Psoas muscle (tissue), 8 donors: Measurements from ENCODE around the gene RAB22A. TPM values are rescaled to one million over a fixed set of nuclear protein-coding genes. Genes with fewer than 3 reads are reported as not detected.
A peak's percentile ranks its signal among the peaks of the same experiment; 100 is the strongest.

Experiments
- ATAC-seq, 4 donors: fragments of 200-7000 bp; cut with Tn5 transposase; one replicate each; pipeline ENCODE4 v1.9.1; 2020; ENCODE audit warnings: moderate library complexity in 3 of 4, mild to moderate bottlenecking in 2 of 4
- DNase-seq, 2 donors: peaks; one replicate each; pipeline ENCODE4 v3.0.0-alpha.2; 2020
- H3K27ac ChIP-seq: fragments of 200-600 bp; one replicate; pipeline ENCODE4 v1.8.0; 2022
- H3K27me3 ChIP-seq, 3 donors: fragments of 200-600 bp in 1 of 3; one replicate each; pipeline versions ENCODE4 v1.6.1 to v1.8.0; 2013 to 2022; ENCODE audit warnings: low read length in 2 of 3, mild to moderate bottlenecking in 2 of 3, moderate library complexity in 1 of 3; ENCODE audit not compliant: insufficient read depth in 3 of 3
- H3K36me3 ChIP-seq, 2 donors: fragments of 200-600 bp in 1 of 2; one replicate each; pipeline versions ENCODE4 v1.6.1 to v1.8.0; 2013 to 2022; ENCODE audit warnings: low read depth in 1 of 2, mild to moderate bottlenecking in 1 of 2, moderate library complexity in 1 of 2; ENCODE audit not compliant: insufficient read depth in 1 of 2
- H3K4me1 ChIP-seq: fragments of 200-600 bp; one replicate; pipeline ENCODE4 v1.8.0; 2022
- H3K4me3 ChIP-seq: fragments of 200-600 bp; one replicate; pipeline ENCODE4 v1.8.0; 2022; ENCODE audit warnings: mild to moderate bottlenecking
- H3K9me3 ChIP-seq: fragments of 200-600 bp; one replicate; pipeline ENCODE4 v1.8.0; 2022
- CTCF ChIP-seq: fragments of 200-600 bp; IDR thresholded peaks from one replicate; pipeline ENCODE4 v1.8.0; 2022; ENCODE audit warnings: antibody characterized with exemption
- WGBS, 3 donors: extraction: QIAGEN DNeasy Blood & Tissue Kit; methylation state at CpG; one replicate each; pipeline versions ENCODE4 v1.1.6 to v1.1.7; 2013; 5-methylcytosine and 5-hydroxymethylcytosine counted together
- intact Hi-C, 2 donors: fragments of 100-400 bp; cut with DNase I; formaldehyde crosslinking; loops; one replicate each; pipeline versions ENCODE4 v1.11.0 to v1.14.2; 2022
- polyA plus RNA-seq, 3 donors: library from polyadenylated mRNA; stranded (reverse); fragments of 200-250 nt; gene quantifications; one replicate each; pipeline ENCODE4 v1.2.3, GENCODE V29; 2013
- total RNA-seq, 4 donors: library from RNA; stranded (reverse); fragmentation: NEBNext Ultra II Directional in 2 of 4; extraction: Animal tissue kit (Norgen Biotek cat#: 25700) in 2 of 4; gene quantifications; one replicate each; pipeline versions ENCODE4 v1.2.1 to v1.2.4, GENCODE V29; 2021 to 2023
- donor health status: healthy with polysubstance abuse.
- donor health status: DM: no; HTN: no; CAD: no; lungs with moderate emphysema.
- donor health status: Bipolar disorder and iron deficiency.
- donor health status: healthy.
- donor health status: DM: yes; HTN: yes; CAD: no.
- donor health status: DM: no; HTN: no; CAD: no.
- donor health status: DM: no; HTN: no; CAD: no.
- donor health status: DM: yes; HTN: yes; CAD: no.

RAB22A gene
- total and polyA plus RNA-seq, 7 donors = 3.6 to 8.5 (median 7.9) TPM

- no peak for TF ChIP-seq CTCF
- no peaks in the 10 kb centered on the region for H3K9me3 ChIP-seq
- H3K4me1 ChIP-seq = peaks cover 16% of the 10 kb centered on the region
- H3K4me3 ChIP-seq = peak overlapping the region; percentile 100
- DNase-seq (peak; percentile 67 to 85), ATAC-seq (peak; percentile 25 to 90 (median 83))
- intact Hi-C loops = loop anchor here in 1 of 2 donors (5.0 kb wide), 2 partner anchors 72 to 343 kb away; partner anchors contain the start of gene STX16
- no peaks in the 10 kb centered on the region for H3K27me3 ChIP-seq
- H3K36me3 ChIP-seq = peaks cover 0 to 27% of the 10 kb centered on the region in 2 donors
- peak overlapping the region; percentile 60 for H3K27ac ChIP-seq
- WGBS, 3 donors = 12 to 28% (median 15%) methylated on average over 33 to 40 of the region's 41 CpGs
Measured at GRCh38 chr20:58308680-58309527, 611 bp upstream of the RAB22A start.

GRCh38 chr20:58310291-58310782 lies 822 bp downstream of the RAB22A start:
- WGBS, 3 donors = 2 to 6% (median 3%) methylated on average over 1 of the region's 1 CpG
- peak overlapping the region; percentile 93 for H3K27ac ChIP-seq
- DNase-seq (no peak), ATAC-seq (no peak)
- TF ChIP-seq CTCF = no peak
- intact Hi-C loops = loop anchor here in 1 of 2 donors (10.0 kb wide), 1 partner anchor 74 kb away; the partner anchor contains the start of gene VAPB
- no peaks in the 10 kb centered on the region for H3K27me3 ChIP-seq
- H3K4me1 ChIP-seq = peaks cover 16% of the 10 kb centered on the region
- no peaks in the 10 kb centered on the region for H3K9me3 ChIP-seq
- H3K36me3 ChIP-seq = peaks cover 0 to 40% of the 10 kb centered on the region in 2 donors
- H3K4me3 ChIP-seq = peak overlapping the region; percentile 100

- peaks cover 0 to 57% of the 10 kb centered on the region in 2 donors for H3K36me3 ChIP-seq
- H3K4me3 ChIP-seq = no peak overlapping the region
- DNase-seq (no peak), ATAC-seq (no peak)
- intact Hi-C loops = loop anchor here in 1 of 2 donors (10.0 kb wide), 1 partner anchor 72 kb away; the partner anchor contains the start of gene VAPB
- no peak overlapping the region for H3K27ac ChIP-seq
- no peaks in the 10 kb centered on the region for H3K27me3 ChIP-seq
- no peaks in the 10 kb centered on the region for H3K9me3 ChIP-seq
- H3K4me1 ChIP-seq = peaks cover 16% of the 10 kb centered on the region
- WGBS, 3 donors = 77 to 94% (median 84%) methylated on average over 2 of the region's 2 CpGs
- no peak for TF ChIP-seq CTCF
Measured at GRCh38 chr20:58312836-58313235, 3.3 kb downstream of the RAB22A start.

- WGBS, 3 donors = 94 to 97% (median 96%) methylated on average over 4 of the region's 4 CpGs
- no peaks in the 10 kb centered on the region for H3K27me3 ChIP-seq
- H3K4me3 ChIP-seq = no peak overlapping the region
- intact Hi-C loops = loop anchor here in 1 of 2 donors (10.0 kb wide), 1 partner anchor 71 kb away; the partner anchor contains the start of gene VAPB
- no peaks in the 10 kb centered on the region for H3K9me3 ChIP-seq
- DNase-seq (no peak), ATAC-seq (no peak)
- H3K36me3 ChIP-seq = peaks cover under 1 to 57% of the 10 kb centered on the region in 2 donors
- no peak for TF ChIP-seq CTCF
- peaks cover 16% of the 10 kb centered on the region for H3K4me1 ChIP-seq
- no peak overlapping the region for H3K27ac ChIP-seq
Measured at GRCh38 chr20:58313396-58313795, 3.9 kb downstream of the RAB22A start.
